K562 (cell line): ENCODE measurements around the gene FJX1. TPM values are rescaled to one million over a fixed set of nuclear protein-coding genes. Genes with fewer than 3 reads are reported as not detected.

Experiments used
- ATAC-seq: fragments of 200-7000 bp; cut with Tn5 transposase; 3 replicates; pipeline ENCODE4 v1.9.1; 2020; ENCODE audit warnings: moderate library complexity
- BruUV-seq: library from RNA; stranded (reverse); fragments of 400-500 nt; replicated peaks from 2 replicates; lab custom pipeline; 2021; lab: Mats Ljungman, UMichigan
- CTCF ChIA-PET: fragments of 300-600 bp; formaldehyde crosslinking; extraction: SDS; loops from one replicate; lab custom pipeline; 2021; ENCODE audit warnings: low intra/inter-chr PET ratio; lab: Yijun Ruan, JAX
- POLR2A ChIA-PET: fragments of 300-600, 350-650 bp; sonication (Branson Sonifier 250); formaldehyde crosslinking; extraction: SDS; loops from one replicate; lab custom pipeline; 2021; ENCODE audit warnings: antibody characterized with exemption, inconsistent platforms; lab: Yijun Ruan, JAX
- DNase-seq, 4 experiments: peaks; one replicate each; pipeline versions ENCODE4 v3.0.0 to v3.0.0-alpha.2; 2011 to 2018; ENCODE audit warnings: low spot score in 3 of 4, mixed read lengths in 3 of 4; ENCODE audit errors: extremely low read depth in 1 of 4
- FAIRE-seq: peaks from 2 replicates; lab custom pipeline; 2011; peaks lifted over from hg19 to GRCh38; lab: Jason Lieb, UNC
- H2AFZ ChIP-seq: 2 replicates; pipeline ENCODE4 v1.6.0; 2011; ENCODE audit warnings: low read depth, low read length, control low read depth, inconsistent platforms
- H3K27ac ChIP-seq: fragments of 200-600 bp; 3 replicates; pipeline ENCODE4 v1.8.0; 2011; ENCODE audit warnings: low read depth, mild to moderate bottlenecking, control low read depth, inconsistent platforms, low read length, moderate library complexity, mixed read lengths; ENCODE audit errors: extremely low read depth
- H3K27me3 ChIP-seq, 2 experiments: fragments of 300-600 bp in 1 of 2; 2 replicates in 1 of 2; 3 replicates in 1 of 2; pipeline versions ENCODE4 v1.6.0 to v1.8.0; 2011; ENCODE audit warnings: inconsistent platforms in 2 of 2, low read length in 2 of 2, mild to moderate bottlenecking in 1 of 2, mixed read lengths in 1 of 2, moderate library complexity in 1 of 2; ENCODE audit not compliant: control insufficient read depth in 2 of 2, insufficient read depth in 2 of 2
- H3K36me3 ChIP-seq: fragments of 300-600 bp; 3 replicates; pipeline ENCODE4 v1.8.0; 2011; ENCODE audit warnings: mild to moderate bottlenecking, low read length, inconsistent platforms; ENCODE audit not compliant: control insufficient read depth, insufficient read depth
- H3K4me1 ChIP-seq, 2 experiments: fragments of 200-600 bp in 1 of 2; replicated peaks in 1 of 2; 2 replicates in 1 of 2; 3 replicates in 1 of 2; pipeline versions ENCODE4 v1.5.1 to v1.8.0; 2011; ENCODE audit warnings: inconsistent platforms in 2 of 2, low read length in 2 of 2, mild to moderate bottlenecking in 1 of 2, mixed read lengths in 1 of 2, moderate library complexity in 1 of 2; ENCODE audit not compliant: control insufficient read depth in 2 of 2, insufficient read depth in 2 of 2
- H3K4me2 ChIP-seq: 2 replicates; pipeline ENCODE4 v1.6.1; 2011; ENCODE audit warnings: low read length, control low read depth, inconsistent platforms, mixed read lengths; ENCODE audit not compliant: insufficient read depth
- H3K4me3 ChIP-seq: fragments of 200-600 bp; sonication (generic), shearing (Covaris generic); 2 replicates; pipeline ENCODE4 v1.5.1; 2016; ENCODE audit warnings: control low read depth, inconsistent platforms
- H3K79me2 ChIP-seq: fragments of 200-600 bp; 3 replicates; pipeline ENCODE4 v1.8.0; 2011; ENCODE audit warnings: low read length, inconsistent platforms; ENCODE audit not compliant: control insufficient read depth, insufficient read depth
- H3K9ac ChIP-seq, 2 experiments: 2 replicates each; pipeline versions ENCODE4 v1.6.0 to v1.6.1; 2011; ENCODE audit warnings: low read depth in 2 of 2, low read length in 2 of 2, control low read depth in 1 of 2, inconsistent platforms in 1 of 2, mild to moderate bottlenecking in 1 of 2, mixed read lengths in 1 of 2; ENCODE audit not compliant: insufficient read depth in 1 of 2
- H3K9me1 ChIP-seq: one replicate; pipeline ENCODE4 v1.6.0; 2011; ENCODE audit warnings: inconsistent platforms, mild to moderate bottlenecking, low read length, moderate library complexity; ENCODE audit not compliant: control insufficient read depth, insufficient read depth
- H3K9me3 ChIP-seq: replicated peaks from 2 replicates; pipeline ENCODE4 v1.5.1; 2011; ENCODE audit warnings: low read depth, low read length, inconsistent platforms; ENCODE audit not compliant: control insufficient read depth, insufficient read depth
- H4K20me1 ChIP-seq: replicated peaks from 2 replicates; pipeline ENCODE4 v1.6.1; 2011; ENCODE audit warnings: low read length, inconsistent platforms, mixed read lengths; ENCODE audit not compliant: control insufficient read depth, insufficient read depth
- ATF3 ChIP-seq, 2 experiments: fragments of 450-650 bp in 1 of 2; sonication (generic) in 1 of 2; formaldehyde crosslinking in 1 of 2; IDR thresholded peaks in 1 of 2; conservative IDR thresholded peaks in 1 of 2; 2 replicates each; pipeline versions ENCODE4 v1.6.1 to v1.8.1; 2016 to 2023; ENCODE audit warnings: mild to moderate bottlenecking in 2 of 2, moderate library complexity in 2 of 2, inconsistent platforms in 1 of 2, missing genetic modification reagents in 1 of 2
- ATF7 ChIP-seq: fragments of 450-650 bp; IDR thresholded peaks from 2 replicates; pipeline ENCODE4 v1.7.1; 2014; ENCODE audit warnings: mild to moderate bottlenecking, moderate library complexity
- COPS2 ChIP-seq: fragments of 450-650 bp; conservative IDR thresholded peaks from 2 replicates; pipeline ENCODE4 v1.6.1; 2016; ENCODE audit warnings: mild to moderate bottlenecking, moderate library complexity
- CSDE1 ChIP-seq, 2 experiments: fragments of 450-650 bp; IDR thresholded peaks; 2 replicates each; pipeline ENCODE4 v1.6.1; 2016; ENCODE audit warnings: mild to moderate bottlenecking in 1 of 2
- CXXC5 ChIP-seq: fragments of 250-450 bp; sonication (Bioruptor Pico); IDR thresholded peaks from 2 replicates; pipeline ENCODE4 v1.8.0; 2022; ENCODE audit warnings: inconsistent platforms, mild to moderate bottlenecking, moderate library complexity
- KDM5B ChIP-seq: fragments of 200-600 bp; sonication (generic); IDR thresholded peaks from 2 replicates; pipeline ENCODE4 v1.6.1; 2012; ENCODE audit warnings: low read depth, mild to moderate bottlenecking, moderate library complexity, low read length, control low read depth, inconsistent platforms; ENCODE audit not compliant: insufficient replicate concordance
- NCOA6 ChIP-seq: fragments of 450-650 bp; IDR thresholded peaks from 2 replicates; pipeline ENCODE4 v1.6.1; 2017; ENCODE audit warnings: mild to moderate bottlenecking
- POLR2AphosphoS5 ChIP-seq: IDR thresholded peaks from 2 replicates; pipeline ENCODE4 v1.6.1; 2011; ENCODE audit warnings: mild to moderate bottlenecking, low read depth, low read length, moderate library complexity; ENCODE audit not compliant: control insufficient read depth, insufficient read depth
- SETDB1 ChIP-seq: IDR thresholded peaks from one replicate; pipeline ENCODE4 v1.6.1; 2012; ENCODE audit warnings: low read length, control low read depth, inconsistent platforms
- ZNF146 ChIP-seq: IDR thresholded peaks from one replicate; pipeline ENCODE4 v1.6.1; 2018; ENCODE audit warnings: missing compliant biosample characterization; ENCODE audit not compliant: unreplicated experiment
- WGBS: fragments of 100-300 bp; shearing (Covaris generic); methylation state at CpG from one replicate; pipeline ENCODE4 v1.1.6; 2016; ENCODE audit warnings: low coverage, mixed read lengths; ENCODE audit not compliant: insufficient coverage; ENCODE audit errors: missing lambda C conversion rate; 5-methylcytosine and 5-hydroxymethylcytosine counted together
- in situ Hi-C: fragments of 300-500 bp; cut with MboI; formaldehyde crosslinking; loops from 4 replicates; pipeline ENCODE4 v1.15.0; 2018; ENCODE audit warnings: inconsistent platforms, mixed read lengths
- intact Hi-C: fragments of 100-400 bp; cut with micrococcal nuclease; formaldehyde crosslinking; loops from 2 replicates; pipeline ENCODE4 v1.14.2; 2022
- polyA plus RNA-seq, 8 experiments: library from polyadenylated mRNA; depleted of rRNA in 4 of 8; stranded (reverse) in 5 of 8; unstranded in 3 of 8; fragments of >200 nt; fragmentation: Nextera tagmentation in 2 of 8; fragmentation: Illumina TruSeq in 1 of 8; extraction: Ambion mirVana in 2 of 8; extraction: Trizol in 1 of 8; gene quantifications; 2 replicates each; pipeline versions ENCODE4 v1.2.1 to v1.2.3, GENCODE V29; 2011 to 2014; ENCODE audit warnings: inconsistent platforms in 1 of 8, missing spikeins in 1 of 8
- total RNA-seq, 7 experiments: library from RNA; depleted of rRNA in 6 of 7; stranded (reverse); fragments of >200 nt in 6 of 7; fragmentation: Illumina TruSeq in 2 of 7; extraction: Trizol in 2 of 7; gene quantifications; 2 replicates each; pipeline versions ENCODE4 v1.2.1 to v1.2.3, GENCODE V29; 2011 to 2021; ENCODE audit warnings: low replicate concordance in 1 of 7

The FJX1 gene
- total and polyA plus RNA-seq, 9 of the 15 experiments (the other 6 are each of a cell fraction or from before 2014, with no cell fraction given): 0.10 to 2.7 (median 0.72) TPM

GRCh38 chr11:35622070-35622469 lies 3.8 kb downstream of the FJX1 start:
- CTCF ChIA-PET: no interaction called here
- peaks cover 9% of the 10 kb centered on the region for H4K20me1 ChIP-seq
- FAIRE-seq: no peak
- peaks cover 26 to 37% of the 10 kb centered on the region in 2 experiments for H3K27me3 ChIP-seq
- H3K9me3 ChIP-seq: no peaks in the 10 kb centered on the region
- in situ Hi-C loops: no loop called here
- no peak for ATAC-seq
- no peak overlapping the region for H3K9ac ChIP-seq
- BruUV-seq: no TSS peak
- H3K79me2 ChIP-seq: no peaks in the 10 kb centered on the region
- intact Hi-C loops: no loop called here
- no peak for DNase-seq
- TF ChIP-seq NCOA6: no peak
- TF ChIP-seq SETDB1: no peak
- no peak for TF ChIP-seq ATF7
- TF ChIP-seq CSDE1 (IDR thresholded peaks at IDR 0.05): no peak
- TF ChIP-seq COPS2: no peak
- no peak for TF ChIP-seq ZNF146 (CRISPR knock-in tag)
- no peak for TF ChIP-seq ATF3 (IDR thresholded peaks at IDR 0.05)
- no peak for TF ChIP-seq ATF3 (CRISPR knock-in tag; conservative IDR thresholded peaks at IDR 0.05)
- no peak for TF ChIP-seq KDM5B
- no peak for TF ChIP-seq CXXC5
- TF ChIP-seq POLR2AphosphoS5: no peak
- H3K4me2 ChIP-seq: no peak overlapping the region
- POLR2A ChIA-PET: no interaction called here
- H3K4me1 ChIP-seq: peaks cover 0 to 24% of the 10 kb centered on the region in 2 experiments; a peak in 4 of 5 replicates
- H3K36me3 ChIP-seq: no peaks in the 10 kb centered on the region
- WGBS: 12% methylated on average over 3 of the region's 3 CpGs
- H2AFZ ChIP-seq: no peak overlapping the region
- H3K27ac ChIP-seq: no peak overlapping the region
- no peak overlapping the region for H3K4me3 ChIP-seq
- H3K9me1 ChIP-seq: no peaks in the 10 kb centered on the region
